ENCODE results near the gene HOMER3. TPM values are rescaled to one million over a fixed set of nuclear protein-coding genes. Genes with fewer than 3 reads are reported as not detected.

HOMER3 gene
- total RNA-seq, 4 donors from 2014 or later: 22.7 to 48.5 (median 33.2) TPM

- Histone ChIP-seq H3K27ac (peak overlapping the region in 1 of 4 donors; percentile 38), H3K9me3 (no peaks in the 10 kb centered on the region), H3K36me3 (peaks cover 0 to 3% of the 10 kb centered on the region in 2 donors), H3K4me3 (no peak overlapping the region), H3K27me3 (peaks cover 58% of the 10 kb centered on the region), H3K4me1 (peaks cover 0 to 14% (median 0%) of the 10 kb centered on the region in 3 donors)
- TF ChIP-seq EP300 (IDR thresholded peaks at IDR 0.05): no peak
- TF ChIP-seq CTCF (IDR thresholded peaks at IDR 0.05): no peak
- no peak for TF ChIP-seq POLR2A (IDR thresholded peaks at IDR 0.05)
- no peak for TF ChIP-seq POLR2AphosphoS5 (IDR thresholded peaks at IDR 0.05)
- ATAC-seq: no peak
- WGBS, 2 donors (ENCODE audit: low coverage in 1 of 2): 30 to 50% methylated on average over 7 of the region's 7 CpGs
Observed at GRCh38 chr19:18985257-18985656, 44.2 kb upstream of the HOMER3 start.

GRCh38 chr19:18984251-18984650, 43.2 kb upstream of the HOMER3 start:
- 33% methylated on average over 1 of the region's 3 CpGs; no CpG with 5 or more reads in 1 of the 2 donors for WGBS, 2 donors (ENCODE audit: low coverage in 1 of 2)
- H3K27me3 ChIP-seq: peaks cover 58% of the 10 kb centered on the region
- TF ChIP-seq CTCF (IDR thresholded peaks at IDR 0.05): no peak
- TF ChIP-seq POLR2AphosphoS5 (IDR thresholded peaks at IDR 0.05): no peak
- no peak for TF ChIP-seq POLR2A (IDR thresholded peaks at IDR 0.05)
- no peak for TF ChIP-seq EP300 (IDR thresholded peaks at IDR 0.05)

GRCh38 chr19:18982669-18983068, 41.7 kb upstream of the HOMER3 start:
- peaks cover 54% of the 10 kb centered on the region for H3K27me3 ChIP-seq
- no peaks in the 10 kb centered on the region for H3K9me3 ChIP-seq
- no peak overlapping the region for H3K4me3 ChIP-seq
- TF ChIP-seq POLR2A (IDR thresholded peaks at IDR 0.05) (no peak), CTCF (IDR thresholded peaks at IDR 0.05) (no peak), EP300 (IDR thresholded peaks at IDR 0.05) (no peak), POLR2AphosphoS5 (IDR thresholded peaks at IDR 0.05) (no peak)
- ATAC-seq: no peak
- no peaks in the 10 kb centered on the region for H3K36me3 ChIP-seq
- WGBS, 2 donors (ENCODE audit: low coverage in 1 of 2): 100% methylated on average over 2 of the region's 2 CpGs; no CpG with 5 or more reads in 1 of the 2 donors
- H3K4me1 ChIP-seq: peaks cover 0 to 14% (median 0%) of the 10 kb centered on the region in 3 donors
- no peak overlapping the region for H3K27ac ChIP-seq

More at GRCh38 chr19:18984251-18984650, 43.2 kb upstream of the HOMER3 start:
- H3K4me1 ChIP-seq: peaks cover 0 to 14% (median 0%) of the 10 kb centered on the region in 3 donors
- ATAC-seq: no peak
- no peak overlapping the region for H3K4me3 ChIP-seq
- no peaks in the 10 kb centered on the region for H3K9me3 ChIP-seq
- H3K27ac ChIP-seq: no peak overlapping the region
- H3K36me3 ChIP-seq: no peaks in the 10 kb centered on the region

- H3K27ac ChIP-seq: no peak overlapping the region
- peaks cover 0 to 2% (median 0%) of the 10 kb centered on the region in 3 donors for H3K4me1 ChIP-seq
- no peak for ATAC-seq
- WGBS, 2 donors (ENCODE audit: low coverage in 1 of 2): 62 to 76% methylated on average over 3 to 7 of the region's 7 CpGs
- H3K27me3 ChIP-seq: peaks cover 40% of the 10 kb centered on the region
- no peaks in the 10 kb centered on the region for H3K9me3 ChIP-seq
- no peaks in the 10 kb centered on the region for H3K36me3 ChIP-seq
- H3K4me3 ChIP-seq: no peak overlapping the region
- TF ChIP-seq POLR2AphosphoS5 (IDR thresholded peaks at IDR 0.05): no peak
- no peak for TF ChIP-seq CTCF (IDR thresholded peaks at IDR 0.05)
- no peak for TF ChIP-seq POLR2A (IDR thresholded peaks at IDR 0.05)
- TF ChIP-seq EP300 (IDR thresholded peaks at IDR 0.05): no peak
Observed at GRCh38 chr19:18980432-18981020, 39.5 kb upstream of the HOMER3 start.

DNA sequence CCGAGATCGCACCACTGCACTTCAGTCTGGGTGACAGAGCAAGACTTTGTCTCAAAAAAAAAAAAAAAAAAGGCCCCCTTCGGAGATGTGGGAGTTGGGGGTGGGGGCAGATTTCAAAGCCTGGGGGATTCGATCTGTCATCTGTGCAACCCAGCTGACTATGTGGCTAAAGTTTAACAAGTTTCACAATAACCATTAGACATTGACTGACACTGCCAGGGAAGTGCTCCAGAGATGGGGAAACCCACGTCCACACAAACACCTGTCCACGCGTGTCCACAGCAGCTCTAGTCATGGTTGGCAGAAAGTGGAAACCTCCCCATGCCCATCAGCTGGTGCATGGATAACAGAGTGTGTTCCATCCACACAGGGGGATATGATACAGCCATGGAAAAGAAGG, 37.6 kb upstream of the HOMER3 start:
- Histone ChIP-seq H3K4me3 (no peak overlapping the region), H3K27me3 (peaks cover 29% of the 10 kb centered on the region), H3K27ac (no peak overlapping the region), H3K4me1 (no peaks in the 10 kb centered on the region), H3K36me3 (no peaks in the 10 kb centered on the region), H3K9me3 (no peaks in the 10 kb centered on the region)
- 27 to 83% methylated on average over 2 to 3 of the region's 7 CpGs for WGBS, 2 donors (ENCODE audit: low coverage in 1 of 2)
- no peak for TF ChIP-seq POLR2AphosphoS5 (IDR thresholded peaks at IDR 0.05)
- TF ChIP-seq CTCF (IDR thresholded peaks at IDR 0.05): no peak
- TF ChIP-seq EP300 (IDR thresholded peaks at IDR 0.05): no peak
- ATAC-seq: no peak
